Glomerular endothelial cell (primary cell): ENCODE results near the gene ARHGEF33. TPM values are rescaled to one million over a fixed set of nuclear protein-coding genes. Genes with fewer than 3 reads are reported as not detected.

Experiments
- DNase-seq: peaks from one replicate; pipeline ENCODE4 v3.0.0-alpha.2; 2011; ENCODE audit warnings: low read depth, low spot score; ENCODE audit errors: extremely low read depth
- total RNA-seq: library from RNA; depleted of rRNA; stranded (reverse); fragments of >200 nt; gene quantifications from 2 replicates; pipeline ENCODE4 v1.2.3, GENCODE V29; 2015

Gene ARHGEF33
- total RNA-seq = 0.18 and 0.19 TPM in 2 replicates

DNA sequence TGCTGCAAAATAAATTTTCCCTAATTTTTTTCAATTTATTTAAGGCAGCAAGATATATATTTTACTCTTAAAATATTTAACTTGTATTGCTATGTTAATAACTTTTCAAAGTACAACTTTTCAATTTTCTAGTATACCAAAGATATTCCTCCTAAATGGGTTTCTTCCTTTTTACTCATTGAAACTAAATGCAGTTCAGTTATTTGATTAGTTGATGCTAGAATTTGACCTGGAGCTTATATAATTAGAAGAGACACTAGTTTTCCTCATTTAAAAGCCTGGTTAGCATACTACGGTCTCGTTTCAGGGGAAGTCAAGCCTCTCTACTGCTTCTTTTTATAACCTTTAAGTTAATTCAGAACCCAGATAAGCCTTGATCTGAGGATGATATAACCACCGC, at the start of gene ARHGEF33:
Gene ARHGEF33 (plus strand): TSS at position 301 of the 400 bp plus-strand sequence. CDS start 29,573 bp downstream, outside the sequence.
- no peak for DNase-seq

DNA sequence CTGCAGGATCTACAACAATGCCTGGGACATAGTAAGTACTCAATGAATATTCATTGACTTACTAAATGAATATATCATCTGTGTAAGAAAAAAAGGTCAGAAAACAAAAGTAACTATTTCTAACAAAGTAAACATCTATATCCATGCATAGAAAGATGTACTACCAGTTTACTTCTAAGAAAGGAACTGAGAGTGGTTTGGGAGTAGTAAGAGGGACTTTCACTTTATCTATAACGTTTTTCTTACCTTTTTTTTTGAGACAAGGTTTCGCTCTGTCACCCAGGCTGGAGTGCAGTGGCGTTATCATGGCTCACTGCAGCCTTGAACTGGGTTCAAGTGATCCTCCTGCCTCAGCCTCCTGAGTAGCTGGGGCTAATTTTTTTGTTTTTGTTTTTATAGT, 39.6 kb upstream of the ARHGEF33 start:
- no peak for DNase-seq

DNA sequence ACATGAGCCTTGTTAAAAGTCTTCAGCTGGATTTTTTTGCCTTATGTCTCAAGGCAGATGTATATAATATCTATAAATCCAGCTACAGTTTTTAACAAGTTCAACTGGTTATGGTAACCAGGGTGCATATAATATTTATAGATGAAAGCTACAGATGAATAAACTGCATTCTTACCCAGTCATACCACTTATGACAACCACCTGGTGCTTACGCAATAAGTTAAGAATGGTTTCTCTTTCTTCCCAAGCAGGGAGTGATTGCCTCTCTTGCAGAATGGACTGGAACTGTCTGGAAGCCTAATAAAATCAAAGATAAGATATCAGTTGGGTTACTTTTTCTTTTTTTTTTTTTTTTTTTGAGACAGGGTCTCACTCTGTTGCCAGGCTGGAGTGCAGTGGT, 33.5 kb upstream of the ARHGEF33 start:
- DNase-seq = no peak

DNA sequence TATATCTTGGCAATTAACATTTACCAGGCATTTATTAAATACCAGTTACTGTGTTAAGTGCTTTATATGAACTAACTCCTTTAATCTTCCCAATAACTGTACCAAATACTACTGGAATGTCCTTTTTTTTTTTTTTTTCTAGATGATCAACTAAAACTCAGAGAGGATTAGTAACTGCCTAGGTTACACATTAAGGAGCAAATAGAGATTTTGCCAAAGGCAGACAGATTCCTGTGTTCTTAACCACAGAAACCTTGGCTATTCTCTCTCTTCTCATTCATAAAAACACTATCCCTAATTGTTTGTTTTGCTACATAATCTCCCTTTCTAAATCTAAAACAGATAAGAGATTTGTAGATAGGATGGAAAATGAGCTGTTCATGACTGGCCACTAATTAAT, 27.2 kb upstream of the ARHGEF33 start:
- DNase-seq = no peak

DNA sequence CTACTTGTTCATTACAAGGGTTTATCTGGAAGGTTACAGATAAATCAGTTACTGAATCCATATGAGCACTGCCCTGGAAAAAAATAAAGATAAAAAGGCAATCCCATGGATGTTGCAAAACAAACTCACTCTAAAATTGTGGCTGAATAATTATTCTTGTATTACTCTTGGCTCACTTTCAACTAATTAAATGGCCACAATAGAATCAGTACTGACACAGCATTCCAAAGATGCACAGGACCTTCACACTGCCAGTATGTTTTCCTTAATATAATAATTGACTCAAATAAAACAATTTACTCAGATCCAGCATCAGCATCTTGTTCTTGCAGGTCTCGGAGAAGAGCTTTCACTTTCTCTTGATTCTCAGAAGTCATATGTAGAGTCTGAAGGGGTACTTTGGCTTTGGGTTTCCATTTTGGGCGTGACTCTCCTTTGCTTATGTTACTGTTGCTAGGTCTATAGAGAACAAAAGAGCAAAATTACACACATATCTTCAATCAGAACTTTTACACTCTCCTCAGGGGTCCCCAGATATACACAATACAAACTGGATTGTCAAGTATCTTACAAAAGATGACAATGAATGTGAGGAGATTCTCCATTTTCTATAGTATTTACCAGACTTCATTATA, 26.5 kb upstream of the ARHGEF33 start:
- no peak for DNase-seq

DNA sequence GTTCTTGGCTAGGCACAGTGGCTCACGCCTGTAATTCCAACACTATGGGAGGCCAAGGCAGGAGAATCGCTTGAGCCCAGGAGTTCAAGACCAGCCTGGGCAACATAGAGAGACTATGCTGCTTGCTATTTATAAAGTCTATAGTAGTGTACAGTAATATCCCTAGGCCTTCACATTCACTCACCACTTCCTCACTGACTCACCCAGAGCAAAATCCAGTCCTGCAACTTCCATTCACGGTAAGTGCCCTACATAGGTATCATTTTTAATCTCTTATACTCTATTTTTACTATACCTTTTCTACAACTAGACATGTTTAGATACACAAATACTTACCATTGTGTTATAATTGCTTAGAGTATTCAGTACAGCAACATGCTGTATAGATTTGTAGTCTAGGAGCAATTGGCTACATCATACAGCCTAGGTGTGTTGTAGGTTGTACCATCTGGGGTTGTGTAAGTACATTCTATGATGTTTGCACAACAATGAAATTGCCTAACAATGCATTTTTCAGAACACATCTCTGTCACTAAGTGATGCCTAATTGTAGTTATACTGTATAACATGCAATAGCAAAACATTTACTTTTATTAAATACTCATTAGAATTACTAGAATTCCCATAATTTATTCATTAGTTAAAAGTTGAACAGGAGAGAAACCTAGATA, 22.8 kb upstream of the ARHGEF33 start:
- no peak for DNase-seq

DNA sequence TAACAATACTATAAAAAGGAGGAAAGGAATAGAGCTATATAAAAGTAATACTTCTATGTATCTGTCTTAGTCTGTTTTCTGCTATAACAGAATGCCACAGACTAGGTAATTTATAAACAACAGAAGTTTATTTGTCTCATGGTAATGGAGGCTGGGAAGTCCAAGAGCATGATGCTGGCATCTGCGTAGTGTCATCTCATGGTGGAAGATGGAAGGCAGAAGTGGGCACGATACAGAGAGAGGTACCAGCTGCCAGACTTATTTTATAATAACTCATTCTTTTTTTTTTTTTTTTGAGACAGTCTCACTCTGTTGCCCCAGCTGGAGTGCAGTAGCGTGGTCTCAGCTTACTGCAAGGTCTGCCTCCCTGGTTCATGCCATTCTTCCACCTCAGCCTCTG, 18.2 kb upstream of the ARHGEF33 start:
- no peak for DNase-seq

DNA sequence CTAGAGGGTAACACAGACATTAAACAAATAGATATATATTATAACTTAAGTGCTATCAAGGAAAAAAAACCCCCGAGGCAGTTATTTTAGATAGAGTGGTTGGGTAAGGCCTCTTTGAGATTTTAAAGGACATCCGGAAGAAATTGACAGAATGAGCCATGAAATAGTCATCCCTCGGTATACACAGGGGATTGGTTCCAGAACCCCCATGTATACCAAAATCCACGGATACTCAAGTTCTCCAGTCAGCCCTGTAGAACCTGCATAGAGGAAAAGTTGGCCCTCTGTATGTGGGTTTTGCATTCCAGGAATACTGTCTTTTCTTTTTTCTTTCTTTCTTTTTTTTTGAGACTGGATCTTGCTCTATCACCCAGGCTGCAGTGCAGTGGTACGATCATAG, 15.9 kb upstream of the ARHGEF33 start:
- no peak for DNase-seq

DNA sequence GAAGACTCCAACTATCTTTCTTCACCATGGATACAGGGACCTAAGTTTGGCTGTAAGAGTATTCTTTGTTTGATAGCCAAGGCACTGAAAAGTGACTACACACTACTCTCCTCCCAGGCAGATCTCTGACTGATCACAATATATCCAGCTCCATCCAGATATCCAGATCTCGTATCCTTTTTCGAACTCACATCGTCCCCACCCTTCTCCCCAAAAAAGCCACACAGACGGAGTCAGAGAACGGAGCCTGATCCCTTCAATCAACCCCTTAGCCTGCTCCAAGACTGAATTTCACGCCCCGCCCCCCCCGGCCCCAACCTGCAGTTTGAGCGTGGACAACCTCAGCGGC, 14.5 kb upstream of the ARHGEF33 start:
- no peak for DNase-seq

DNA sequence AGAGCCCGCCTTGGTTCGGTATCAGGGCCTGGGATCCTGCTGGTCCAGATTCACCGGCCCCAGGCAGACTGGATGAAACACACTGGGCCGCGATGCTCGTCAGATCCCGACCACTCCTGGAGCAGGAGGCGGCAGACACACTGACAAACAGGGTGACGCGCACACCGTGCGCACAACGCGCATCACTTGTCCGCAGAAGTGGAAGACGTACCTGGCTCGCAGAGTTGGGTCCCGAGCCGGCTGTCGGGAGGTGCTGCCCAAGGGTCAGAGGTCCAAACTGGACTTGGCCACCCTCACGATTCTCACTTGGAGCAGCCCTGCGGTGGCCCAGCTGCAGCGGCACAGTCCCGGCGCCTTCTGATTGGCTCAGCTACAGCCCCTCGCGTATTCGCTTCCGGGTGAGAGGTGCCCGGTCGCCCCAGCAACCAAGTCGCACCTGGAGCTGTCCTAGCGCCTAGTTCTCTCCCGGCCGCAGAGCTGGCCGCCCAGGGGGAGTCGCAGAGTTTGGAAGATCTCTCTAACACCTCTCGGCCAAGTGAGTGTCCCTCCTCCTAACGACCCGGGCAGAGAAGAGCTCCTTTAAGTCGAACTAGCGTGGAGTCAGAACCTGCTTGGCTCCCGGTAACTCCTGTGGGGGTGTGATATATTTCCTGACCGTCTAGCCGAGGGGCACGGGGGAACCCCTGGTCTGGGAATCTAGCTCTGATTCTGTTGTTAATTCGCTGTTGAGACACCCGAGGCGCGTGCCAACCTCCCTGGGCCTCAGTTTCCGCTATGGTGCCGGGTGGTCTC, 13.9 kb upstream of the ARHGEF33 start, which contains the start of the genes DHX57 and MORN2:
Gene DHX57 (minus strand): TSS at position 359 of the 792 bp plus-strand sequence. CDS start 7,529 bp downstream, outside the sequence.
Gene MORN2 (plus strand): TSS at position 401 of the 792 bp plus-strand sequence.
- DNase-seq = peak; percentile 25

DNA sequence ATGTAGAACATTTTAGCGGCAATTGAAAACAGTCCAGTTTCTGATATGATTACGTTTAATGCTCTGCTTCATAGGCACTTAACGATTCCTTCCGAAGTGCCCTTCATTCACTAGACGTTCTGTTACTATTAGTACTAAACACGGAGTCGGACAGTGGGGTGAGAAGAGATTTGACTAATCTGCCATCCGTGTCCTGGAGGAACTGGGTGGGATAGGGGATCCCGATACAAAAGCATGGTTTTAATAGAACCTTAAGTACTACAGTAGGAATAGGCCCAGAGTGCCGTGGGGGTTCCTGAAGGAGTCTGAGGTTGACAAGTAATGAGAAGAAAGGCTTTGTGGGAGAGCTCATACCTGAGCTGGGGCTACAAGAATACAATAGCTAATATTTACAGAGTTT, 13.3 kb upstream of the ARHGEF33 start:
- no peak for DNase-seq

DNA sequence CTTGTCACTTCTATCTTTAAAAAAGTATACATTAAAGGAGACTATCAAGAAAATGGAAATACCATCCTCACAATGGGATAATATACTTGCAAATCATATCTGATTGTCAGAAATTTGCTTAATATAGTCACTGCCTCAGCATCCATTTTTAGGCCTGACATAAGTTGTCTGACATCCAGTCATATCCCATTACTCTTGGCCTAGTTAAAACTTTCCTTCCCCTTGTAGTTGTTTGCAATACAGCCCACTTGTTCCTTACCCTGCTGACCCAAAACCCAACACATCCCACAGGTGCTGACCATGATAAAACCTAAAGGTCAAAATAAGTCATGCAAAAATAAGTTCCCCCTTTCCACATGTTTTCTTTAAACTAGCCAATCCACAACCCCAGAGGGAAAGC, 3.6 kb upstream of the ARHGEF33 start:
- DNase-seq = no peak

DNA sequence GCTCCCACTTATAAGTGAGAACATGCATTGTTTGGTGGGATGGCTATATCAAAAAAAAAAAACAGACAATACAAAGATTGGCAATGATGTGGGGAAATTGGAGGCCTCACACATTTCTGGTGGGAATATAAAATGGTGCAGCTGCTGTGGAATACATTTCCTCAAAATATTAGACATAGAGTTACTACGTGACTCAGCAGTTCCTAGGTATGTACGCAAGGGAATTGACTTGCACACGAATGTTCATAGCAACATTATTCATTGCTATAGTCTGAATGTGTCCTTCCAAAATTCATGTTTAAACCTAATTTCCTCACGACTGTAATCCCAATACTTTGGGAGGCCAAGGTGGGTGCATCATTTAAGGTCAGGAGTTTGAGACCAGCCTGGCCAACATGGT, 2.3 kb upstream of the ARHGEF33 start:
- DNase-seq = no peak

DNA sequence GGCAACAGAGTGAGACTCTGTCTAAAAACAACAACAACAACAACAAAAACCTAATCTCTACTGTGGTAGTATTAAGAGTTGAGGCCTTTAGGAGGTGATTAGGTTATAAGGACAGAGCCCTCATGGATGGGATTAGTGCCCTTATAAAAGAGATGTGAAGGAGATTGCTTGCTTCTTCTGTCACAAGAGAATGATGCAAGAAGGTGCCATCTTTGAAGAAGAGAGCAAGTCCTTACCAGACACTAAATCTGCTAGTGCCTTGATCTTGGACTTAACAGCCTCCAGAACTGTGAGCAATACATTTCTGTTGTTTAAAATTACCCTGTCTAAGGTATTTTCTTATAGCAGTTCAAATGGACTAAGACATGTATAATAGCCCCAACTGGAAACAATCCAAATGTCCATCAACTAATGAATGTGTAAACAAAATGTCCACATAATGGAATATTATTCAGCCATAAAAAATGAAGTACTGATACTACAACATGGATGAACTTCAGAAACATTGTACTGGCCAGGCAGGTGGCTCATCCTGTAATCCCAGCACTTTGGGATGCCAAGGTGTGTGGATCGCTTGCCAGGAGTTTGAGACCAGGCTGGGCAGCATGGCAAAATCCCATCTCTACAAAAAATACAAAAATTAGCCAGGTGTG, 1.6 kb upstream of the ARHGEF33 start:
- no peak for DNase-seq

DNA sequence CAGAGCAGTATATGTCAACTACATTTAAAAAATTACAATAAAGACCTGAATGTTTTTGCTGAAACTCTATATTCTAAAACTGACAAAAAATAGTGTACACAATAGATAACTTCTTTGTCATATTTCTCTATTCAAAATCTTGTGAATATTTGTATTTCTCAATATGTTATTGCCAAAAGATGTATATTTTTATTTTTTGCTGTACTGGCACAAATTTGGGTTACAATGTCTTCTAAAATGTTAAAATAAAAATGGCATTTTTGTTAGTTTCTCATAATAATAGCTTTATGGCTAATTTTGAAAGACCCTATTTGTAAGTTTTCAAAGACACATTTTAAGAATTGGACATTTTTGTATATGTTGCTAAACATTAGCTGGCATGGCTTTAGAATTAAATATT, 630 bp upstream of the ARHGEF33 start:
- DNase-seq = no peak

DNA sequence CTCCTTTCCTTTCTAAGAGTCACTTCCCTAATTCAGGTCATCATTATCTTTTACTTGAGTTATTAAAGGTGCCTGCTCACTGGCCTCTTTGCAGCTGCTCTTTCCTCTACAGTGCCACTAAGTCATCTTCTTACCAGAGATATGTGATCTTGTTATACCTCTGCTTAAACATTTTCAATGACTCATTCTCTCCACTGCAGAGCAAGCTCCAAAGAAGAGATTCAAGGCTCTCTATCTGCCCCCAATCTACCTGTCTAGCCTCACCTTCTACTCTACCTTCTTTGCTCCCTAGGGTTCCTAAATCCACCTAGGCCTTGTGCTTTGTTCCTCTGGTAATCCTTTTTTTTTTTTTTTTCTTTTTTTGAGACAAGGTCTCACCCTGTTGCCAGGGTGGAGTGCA, 3.1 kb downstream of the ARHGEF33 start:
- DNase-seq = no peak

DNA sequence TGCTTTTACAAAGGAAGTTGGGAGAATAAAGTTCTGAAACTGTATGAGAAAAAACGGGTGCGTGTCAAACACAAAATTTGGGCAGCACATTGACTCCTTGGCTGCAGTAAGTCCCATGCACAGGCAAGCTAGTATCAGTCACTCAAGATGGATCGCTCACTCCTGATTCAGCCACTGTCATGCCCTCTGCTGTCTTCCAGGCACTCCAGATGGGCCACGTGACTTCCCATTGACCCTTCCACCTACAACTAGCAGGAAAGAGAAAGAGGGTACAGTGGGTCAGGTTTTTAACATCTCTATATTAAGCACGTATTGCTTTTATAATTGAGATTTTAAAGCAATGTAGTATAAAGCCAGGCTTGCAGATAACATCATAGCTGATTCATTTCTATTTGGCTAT, 8.6 kb downstream of the ARHGEF33 start:
- no peak for DNase-seq

DNA sequence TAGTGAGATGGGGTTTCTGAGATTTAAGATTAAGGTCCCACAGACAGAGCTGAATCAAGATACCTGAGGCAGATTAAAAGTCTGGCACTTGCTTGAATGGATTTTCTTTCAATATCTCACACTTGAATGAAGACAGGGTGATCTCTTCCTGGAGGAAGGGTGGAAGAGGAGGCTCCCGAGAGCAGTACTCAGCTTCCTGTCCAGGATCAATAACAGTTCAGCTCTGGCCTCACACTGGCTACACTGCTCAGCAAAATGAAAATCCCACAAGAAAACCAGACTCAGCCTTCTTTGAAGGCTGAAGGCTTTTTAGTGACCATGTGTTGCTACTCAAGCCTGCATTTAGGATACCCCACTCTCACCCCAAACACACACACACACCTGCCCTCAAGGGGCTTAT, 11.1 kb downstream of the ARHGEF33 start:
- DNase-seq = no peak

DNA sequence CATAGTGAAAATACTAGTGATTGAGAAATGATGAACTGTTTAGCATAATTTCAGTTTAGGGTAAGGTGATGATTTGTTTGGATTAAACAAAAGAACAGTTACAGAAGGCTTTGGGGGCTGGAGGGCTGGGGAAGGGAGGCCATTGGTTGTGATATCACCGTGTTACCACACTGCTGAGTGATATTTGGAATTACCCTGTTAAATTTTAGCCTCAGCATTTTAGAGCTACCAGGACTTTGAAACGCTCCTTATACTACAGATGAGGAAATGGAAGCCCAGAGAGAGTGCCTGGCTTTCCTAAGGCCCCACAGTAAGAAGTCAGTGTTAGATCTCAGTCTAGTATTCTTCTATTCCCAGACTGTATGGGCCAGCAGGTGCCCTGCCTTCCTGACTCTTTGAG, 15.6 kb downstream of the ARHGEF33 start:
- DNase-seq = no peak

DNA sequence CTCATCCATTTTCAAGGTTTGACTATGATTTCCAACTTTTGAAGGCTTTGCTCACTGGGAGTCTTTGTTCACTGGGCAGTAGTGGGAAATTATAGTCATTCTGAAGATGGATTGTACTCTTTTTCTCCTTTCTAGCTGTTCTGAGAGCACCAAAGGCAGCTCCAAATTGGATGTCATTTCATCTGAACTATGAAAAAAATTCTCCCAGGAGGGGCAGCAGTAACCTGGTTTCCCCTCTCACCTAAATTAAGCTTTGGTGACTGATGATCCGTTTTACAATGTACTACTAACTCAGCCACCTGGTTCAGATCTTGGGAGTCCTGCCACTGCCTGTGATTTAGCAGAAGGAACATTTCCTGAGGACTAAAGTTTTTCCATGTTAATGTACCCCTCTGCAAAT, 17.6 kb downstream of the ARHGEF33 start:
- no peak for DNase-seq
